HEK293T (cell line): ENCODE results near the gene CHAF1B.
"Not testable (repeated sequence)": the region's sequence is repeated elsewhere in the genome, so short reads cannot be mapped to it uniquely, and the experiment has no call there.

Experiments used
- ARNT ChIP-seq: fragments of 450-650 bp; IDR thresholded peaks from 2 replicates; pipeline ENCODE4 v1.6.1; 2017; ENCODE audit warnings: mild to moderate bottlenecking
- BHLHE40 ChIP-seq: fragments of 450-650 bp; IDR thresholded peaks from 2 replicates; pipeline ENCODE4 v1.6.1; 2016; ENCODE audit warnings: mild to moderate bottlenecking, moderate library complexity, borderline replicate concordance
- ELF4 ChIP-seq: fragments of 450-650 bp; IDR thresholded peaks from 2 replicates; pipeline ENCODE4 v1.6.1; 2017; ENCODE audit warnings: antibody characterized with exemption
- FOXA1 ChIP-seq: fragments of 450-650 bp; IDR thresholded peaks from 2 replicates; pipeline ENCODE4 v1.6.1; 2016; ENCODE audit warnings: mild to moderate bottlenecking
- FOXK2 ChIP-seq: fragments of 450-650 bp; IDR thresholded peaks from 2 replicates; pipeline ENCODE4 v1.6.1; 2016; ENCODE audit warnings: mild to moderate bottlenecking
- HDGF ChIP-seq: fragments of 450-650 bp; IDR thresholded peaks from 2 replicates; pipeline ENCODE4 v1.6.1; 2017; ENCODE audit warnings: antibody characterized with exemption, borderline replicate concordance
- NFRKB ChIP-seq: fragments of 450-650 bp; IDR thresholded peaks from 2 replicates; pipeline ENCODE4 v1.6.1; 2016; ENCODE audit warnings: mild to moderate bottlenecking, moderate library complexity
- SP1 ChIP-seq: fragments of 450-650 bp; IDR thresholded peaks from 2 replicates; pipeline ENCODE4 v1.6.1; 2017
- SUZ12 ChIP-seq: fragments of 450-650 bp; IDR thresholded peaks from 2 replicates; pipeline ENCODE4 v1.6.1; 2016; ENCODE audit warnings: mild to moderate bottlenecking
- TARDBP ChIP-seq: fragments of 450-650 bp; IDR thresholded peaks from 2 replicates; pipeline ENCODE4 v1.6.1; 2016

DNA sequence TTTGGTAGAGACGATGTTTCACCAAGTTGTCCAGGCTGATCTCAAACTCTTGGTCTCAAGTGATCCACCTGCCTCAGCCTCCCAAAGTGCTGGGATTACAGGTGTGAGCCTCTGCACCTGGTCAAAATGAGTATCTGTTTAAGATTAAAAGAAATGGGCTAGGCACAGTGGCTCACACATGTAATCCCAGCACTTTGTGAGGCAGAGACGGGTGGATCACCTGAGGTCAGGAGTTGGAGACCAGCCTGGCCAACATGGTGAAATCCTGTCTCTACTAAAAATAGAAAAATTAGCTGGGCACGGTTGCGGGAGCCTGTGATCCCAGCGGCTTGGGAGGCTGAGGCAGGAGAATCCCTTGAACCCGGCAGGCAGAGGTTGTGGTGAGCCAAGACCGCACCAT lies 42.6 kb upstream of the CHAF1B start:
- TF ChIP-seq TARDBP, FOXA1, SUZ12, ELF4, FOXK2, BHLHE40, HDGF, SP1, ARNT, NFRKB: not testable (repeated sequence)
